Activated gamma-delta T cell (primary cell): ENCODE results near the gene GMNC.
"Not testable (repeated sequence)": the region's sequence is repeated elsewhere in the genome, so short reads cannot be mapped to it uniquely, and the experiment has no call there.

ENCODE experiments used
- DNase-seq: peaks from one replicate; lab custom pipeline; 2025; lab: John Stamatoyannopoulos, UW
- total RNA-seq, 2 donors: gene quantifications; one replicate each; lab custom pipeline; 2026; lab: John Stamatoyannopoulos, UW

GMNC gene
- 0 reads per million in 2 donors for total RNA-seq

- DNase-seq: no peak
Measured at GRCh38 chr3:190862209-190863118, at the start of gene GMNC. Gene GMNC (minus strand): TSS chr3:190862694. CDS start chr3:190862615, 79 bp downstream.

- DNase-seq: no peak
Measured at GRCh38 chr3:190911382-190911781, 48.9 kb upstream of the GMNC start.

GRCh38 chr3:190909908-190910307 lies 47.4 kb upstream of the GMNC start:
- DNase-seq: no peak

GRCh38 chr3:190903156-190903555 lies 40.7 kb upstream of the GMNC start:
- DNase-seq: no peak

GRCh38 chr3:190902292-190902691 lies 39.8 kb upstream of the GMNC start:
- DNase-seq: no peak

GRCh38 chr3:190892395-190892902 lies 30.0 kb upstream of the GMNC start:
- DNase-seq: no peak

GRCh38 chr3:190886945-190887344 lies 24.5 kb upstream of the GMNC start:
- DNase-seq: no peak

GRCh38 chr3:190883973-190884832 lies 21.7 kb upstream of the GMNC start:
- DNase-seq: no peak

GRCh38 chr3:190883141-190883540 lies 20.6 kb upstream of the GMNC start:
- no peak for DNase-seq

- no peak for DNase-seq
Measured at GRCh38 chr3:190877925-190878324, 15.4 kb upstream of the GMNC start.

- not testable (repeated sequence) for DNase-seq
Measured at GRCh38 chr3:190876433-190876832, 13.9 kb upstream of the GMNC start.

GRCh38 chr3:190875061-190875460 lies 12.6 kb upstream of the GMNC start:
- DNase-seq: not testable (repeated sequence)

GRCh38 chr3:190870127-190870526 lies 7.6 kb upstream of the GMNC start:
- DNase-seq: no peak

GRCh38 chr3:190867071-190867470 lies 4.6 kb upstream of the GMNC start:
- DNase-seq: no peak

GRCh38 chr3:190865828-190866227 lies 3.3 kb upstream of the GMNC start:
- no peak for DNase-seq

- no peak for DNase-seq
Measured at GRCh38 chr3:190865419-190865818, 2.9 kb upstream of the GMNC start.

GRCh38 chr3:190864002-190864401 lies 1.5 kb upstream of the GMNC start:
- no peak for DNase-seq

- no peak for DNase-seq
Measured at GRCh38 chr3:190863119-190863465, 598 bp upstream of the GMNC start.

- no peak for DNase-seq
Measured at GRCh38 chr3:190860521-190860920, 2.0 kb downstream of the GMNC start.

- DNase-seq: no peak
Measured at GRCh38 chr3:190855151-190855550, 7.3 kb downstream of the GMNC start.

- DNase-seq: no peak
Measured at GRCh38 chr3:190854062-190854461, 8.4 kb downstream of the GMNC start.

GRCh38 chr3:190853464-190853863 lies 9.0 kb downstream of the GMNC start:
- DNase-seq: no peak

GRCh38 chr3:190849607-190850006 lies 12.9 kb downstream of the GMNC start:
- no peak for DNase-seq
